Keratinocyte (primary cell): Measurements from ENCODE around the gene SOCS1. TPM values are rescaled to one million over a fixed set of nuclear protein-coding genes. Genes with fewer than 3 reads are reported as not detected.

Source experiments
- DNase-seq: peaks from one replicate; pipeline ENCODE4 v3.0.0-alpha.2; 2011; ENCODE audit warnings: low read depth, missing footprints, low spot score
- FAIRE-seq: peaks from 2 replicates; lab custom pipeline; 2011; peaks lifted over from hg19 to GRCh38; lab: Jason Lieb, UNC
- H2AFZ ChIP-seq: 2 replicates; pipeline ENCODE4 v1.6.0; 2012; ENCODE audit warnings: low read length, control low read depth, inconsistent platforms; ENCODE audit not compliant: control insufficient read depth
- H3K27ac ChIP-seq: 2 replicates; pipeline ENCODE4 v1.5.1; 2011; ENCODE audit warnings: low read length; ENCODE audit not compliant: control insufficient read depth, insufficient read depth
- H3K27me3 ChIP-seq: 3 replicates; pipeline ENCODE4 v1.6.0; 2011; ENCODE audit warnings: low read length; ENCODE audit not compliant: control insufficient read depth, insufficient read depth; ENCODE audit errors: extremely low read depth
- H3K36me3 ChIP-seq, 2 experiments: 2 replicates in 1 of 2; 3 replicates in 1 of 2; pipeline ENCODE4 v1.5.1; 2011; ENCODE audit warnings: low read length in 2 of 2, mild to moderate bottlenecking in 1 of 2; ENCODE audit not compliant: control insufficient read depth in 2 of 2, insufficient read depth in 2 of 2; ENCODE audit errors: extremely low read depth in 1 of 2
- H3K4me1 ChIP-seq: 3 replicates; pipeline ENCODE4 v1.5.1; 2011; ENCODE audit warnings: low read length; ENCODE audit not compliant: control insufficient read depth, insufficient read depth; ENCODE audit errors: extremely low read depth
- H3K4me2 ChIP-seq: 3 replicates; pipeline ENCODE4 v1.6.0; 2011; ENCODE audit warnings: low read depth, low read length; ENCODE audit not compliant: control insufficient read depth, insufficient read depth; ENCODE audit errors: extremely low read depth
- H3K4me3 ChIP-seq, 3 experiments: fragments of 200-600 bp in 1 of 3; sonication (generic) in 1 of 3; 2 replicates in 2 of 3; 3 replicates in 1 of 3; pipeline ENCODE4 v1.5.1; 2011 to 2016; ENCODE audit warnings: low read length in 3 of 3, mild to moderate bottlenecking in 3 of 3, control low read depth in 2 of 3, inconsistent platforms in 1 of 3, low read depth in 1 of 3, mixed read lengths in 1 of 3, mixed run types in 1 of 3, moderate library complexity in 1 of 3; ENCODE audit not compliant: control insufficient read depth in 2 of 3, insufficient read depth in 2 of 3; ENCODE audit errors: extremely low read depth in 1 of 3
- H3K79me2 ChIP-seq: 2 replicates; pipeline ENCODE4 v1.6.0; 2012; ENCODE audit warnings: low read length; ENCODE audit not compliant: control insufficient read depth, insufficient read depth
- H3K9ac ChIP-seq: 3 replicates; pipeline ENCODE4 v1.6.0; 2011; ENCODE audit warnings: low read length; ENCODE audit not compliant: control insufficient read depth, insufficient read depth; ENCODE audit errors: extremely low read depth
- H3K9me1 ChIP-seq: 3 replicates; pipeline ENCODE4 v1.6.0; 2011; ENCODE audit warnings: low read length; ENCODE audit not compliant: control insufficient read depth, insufficient read depth; ENCODE audit errors: extremely low read depth
- H3K9me3 ChIP-seq: 2 replicates; pipeline ENCODE4 v1.5.1; 2012; ENCODE audit warnings: low read depth, low read length; ENCODE audit not compliant: control insufficient read depth
- H4K20me1 ChIP-seq: 3 replicates; pipeline ENCODE4 v1.6.0; 2011; ENCODE audit warnings: low read length; ENCODE audit not compliant: control insufficient read depth, insufficient read depth; ENCODE audit errors: extremely low read depth
- CTCF ChIP-seq, 3 experiments: IDR thresholded peaks in 1 of 3; conservative IDR thresholded peaks in 1 of 3; optimal IDR thresholded peaks in 1 of 3; 2 replicates in 2 of 3; 3 replicates in 1 of 3; pipeline versions ENCODE3 to v1.5.1; 2011; ENCODE audit warnings: low read length in 3 of 3, mild to moderate bottlenecking in 3 of 3, moderate library complexity in 2 of 3, control low read depth in 1 of 3, inconsistent platforms in 1 of 3; ENCODE audit not compliant: insufficient read depth in 2 of 3; ENCODE audit errors: extremely low read depth in 1 of 3
- EZH2 ChIP-seq: IDR thresholded peaks from one replicate; pipeline ENCODE4 v1.6.1; 2012; ENCODE audit warnings: inconsistent platforms, mild to moderate bottlenecking, low read length, moderate library complexity
- dilution Hi-C: fragments of 300-500 bp; cut with MboI; formaldehyde crosslinking; loops from one replicate; pipeline ENCODE4 v1.7.0; 2020; ENCODE audit warnings: low sequenced_read_pairs; ENCODE audit not compliant: extremely low pct_ligation_motif_present
- polyA plus RNA-seq, 5 experiments: library from polyadenylated mRNA; depleted of rRNA in 3 of 5; stranded (reverse) in 3 of 5; stranded (forward) in 1 of 5; unstranded in 1 of 5; fragments of >200 nt; gene quantifications; 1 replicate in 1 of 5; 2 replicates in 3 of 5; 3 replicates in 1 of 5; pipeline versions ENCODE4 v1.2.1 to v1.2.3, GENCODE V29; 2011 to 2012; ENCODE audit warnings: missing spikeins in 2 of 5, low read depth in 1 of 5, low replicate concordance in 1 of 5

Gene SOCS1
- polyA plus RNA-seq, 1 donor (not counting 4 experiments of a cell fraction or from before 2014, with no cell fraction given): 0.98 TPM

GRCh38 chr16:11249233-11250061, 6.6 kb downstream of the SOCS1 start:
- H3K4me3 ChIP-seq: no peak overlapping the region
- FAIRE-seq (no peak), DNase-seq (no peak)
- H3K27ac ChIP-seq: no peak overlapping the region
- H4K20me1 ChIP-seq: no peaks in the 10 kb centered on the region
- no peaks in the 10 kb centered on the region for H3K27me3 ChIP-seq
- H3K36me3 ChIP-seq: no peaks in the 10 kb centered on the region
- no peaks in the 10 kb centered on the region for H3K9me1 ChIP-seq
- no peak for TF ChIP-seq CTCF (optimal IDR thresholded peaks at IDR 0.05 in 1 of 3, IDR thresholded peaks at IDR 0.05 in 1 of 3, conservative IDR thresholded peaks at IDR 0.05 in 1 of 3; ENCODE audit: extremely low read depth in 1 of 3, insufficient read depth in 2 of 3, low read length in 3 of 3)
- no peak for TF ChIP-seq EZH2
- no peaks in the 10 kb centered on the region for H3K9me3 ChIP-seq
- H3K4me2 ChIP-seq: no peak overlapping the region
- H2AFZ ChIP-seq: no peak overlapping the region
- H3K79me2 ChIP-seq: peaks cover 9% of the 10 kb centered on the region
- H3K9ac ChIP-seq: no peak overlapping the region
- peaks cover 10% of the 10 kb centered on the region for H3K4me1 ChIP-seq
- dilution Hi-C loops: no loop called here

- no peak overlapping the region for H3K4me3 ChIP-seq
- no peak for FAIRE-seq
Measured at GRCh38 chr16:11248133-11248532, 7.9 kb downstream of the SOCS1 start.

More at GRCh38 chr16:11248133-11248532, 7.9 kb downstream of the SOCS1 start:
- Histone ChIP-seq H3K79me2 (no peaks in the 10 kb centered on the region), H3K9ac (no peak overlapping the region), H4K20me1 (no peaks in the 10 kb centered on the region), H3K9me1 (no peaks in the 10 kb centered on the region), H2AFZ (no peak overlapping the region), H3K4me2 (no peak overlapping the region), H3K4me1 (no peaks in the 10 kb centered on the region), H3K36me3 (no peaks in the 10 kb centered on the region), H3K9me3 (no peaks in the 10 kb centered on the region), H3K27ac (no peak overlapping the region), H3K27me3 (no peaks in the 10 kb centered on the region)
- no peak for TF ChIP-seq CTCF (optimal IDR thresholded peaks at IDR 0.05 in 1 of 3, IDR thresholded peaks at IDR 0.05 in 1 of 3, conservative IDR thresholded peaks at IDR 0.05 in 1 of 3; ENCODE audit: extremely low read depth in 1 of 3, insufficient read depth in 2 of 3, low read length in 3 of 3)
- no peak for TF ChIP-seq EZH2
- dilution Hi-C loops: no loop called here
- peak; percentile 17 for DNase-seq
